GM21529 (cell line): Measurements from ENCODE around the gene DNASE1L2.

Experiments used
- ATAC-seq: cut with Tn5 transposase; IDR thresholded peaks from one replicate; pipeline ENCODE4 v1.9.1; 2021; ENCODE audit not compliant: unreplicated experiment

DNASE1L2 gene

DNA sequence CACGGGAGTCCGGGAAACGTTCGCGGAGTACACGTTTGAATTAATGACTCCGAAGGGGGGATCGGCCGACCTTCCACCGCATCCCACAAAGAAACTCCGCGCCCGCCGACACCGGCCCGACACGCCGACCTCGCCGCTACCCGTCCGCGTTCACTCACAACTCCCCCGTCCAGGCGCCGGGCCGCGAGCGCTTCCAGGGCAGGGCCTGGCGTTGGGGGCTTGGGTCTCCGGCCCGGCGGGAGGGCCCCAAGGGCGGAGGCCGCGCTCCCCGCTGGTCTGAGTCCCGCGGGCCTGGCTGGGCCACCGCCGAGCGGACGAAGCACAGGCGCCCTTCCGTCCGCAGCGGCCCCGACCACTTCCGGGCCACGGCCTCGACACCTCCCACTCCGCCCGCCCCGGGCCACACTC lies 31.3 kb downstream of the DNASE1L2 start:
- peak; percentile 51 for ATAC-seq

GRCh38 chr16:2267913-2268666 lies 31.8 kb downstream of the DNASE1L2 start, which contains the start of gene RNPS1:
Gene RNPS1, minus strand, starts transcription at chr16:2268126. Its CDS starts 3,483 bp downstream, at chr16:2264643.
- peak; percentile 79 for ATAC-seq

- ATAC-seq, result no peak
These were observed 33.8 kb downstream of the DNASE1L2 start for GRCh38 chr16:2270070-2270462.

DNA sequence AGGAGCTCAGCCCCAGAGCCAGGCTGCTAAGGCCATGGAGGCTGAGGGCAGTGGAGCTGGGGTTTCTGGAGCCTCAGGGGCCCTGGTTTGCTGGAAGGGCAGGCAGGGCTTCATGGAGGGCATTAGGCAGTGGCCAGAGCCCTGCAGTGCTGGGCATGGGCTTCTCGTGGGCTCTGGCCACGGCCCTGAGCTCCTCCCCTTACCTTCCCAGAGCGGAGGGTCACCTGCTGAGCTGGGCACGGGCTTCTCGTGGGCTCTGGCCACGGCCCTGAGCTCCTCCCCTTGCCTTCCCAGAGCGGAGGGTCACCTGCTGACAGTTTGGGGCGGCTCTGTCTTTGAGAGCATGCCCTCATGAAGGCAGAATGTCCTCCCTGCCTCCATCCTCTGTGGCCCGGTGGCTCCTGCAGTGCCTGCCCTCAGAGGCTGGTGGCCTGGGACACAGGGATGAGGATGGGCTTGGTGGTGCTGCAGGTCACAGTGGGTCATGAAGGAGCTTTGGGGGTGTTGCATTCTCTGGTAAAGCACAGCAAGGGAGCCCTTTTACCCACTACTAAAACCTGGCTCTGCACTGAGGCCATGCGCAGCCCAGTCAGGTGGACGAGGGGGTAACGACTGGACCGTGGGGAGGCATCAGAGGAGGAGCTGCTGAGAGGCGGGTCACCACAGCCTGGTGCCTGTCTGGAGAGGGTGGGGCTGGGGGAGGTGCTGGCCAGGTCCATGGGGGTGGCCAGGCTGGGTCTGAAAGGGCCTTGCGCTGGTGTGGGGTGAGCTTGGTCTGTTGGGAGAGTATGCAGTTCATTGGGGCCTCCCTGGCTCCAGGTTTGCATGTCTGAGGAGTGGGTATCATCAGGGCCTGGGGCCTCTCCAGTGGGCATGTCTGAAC lies 34.6 kb downstream of the DNASE1L2 start:
- no peak for ATAC-seq

DNA sequence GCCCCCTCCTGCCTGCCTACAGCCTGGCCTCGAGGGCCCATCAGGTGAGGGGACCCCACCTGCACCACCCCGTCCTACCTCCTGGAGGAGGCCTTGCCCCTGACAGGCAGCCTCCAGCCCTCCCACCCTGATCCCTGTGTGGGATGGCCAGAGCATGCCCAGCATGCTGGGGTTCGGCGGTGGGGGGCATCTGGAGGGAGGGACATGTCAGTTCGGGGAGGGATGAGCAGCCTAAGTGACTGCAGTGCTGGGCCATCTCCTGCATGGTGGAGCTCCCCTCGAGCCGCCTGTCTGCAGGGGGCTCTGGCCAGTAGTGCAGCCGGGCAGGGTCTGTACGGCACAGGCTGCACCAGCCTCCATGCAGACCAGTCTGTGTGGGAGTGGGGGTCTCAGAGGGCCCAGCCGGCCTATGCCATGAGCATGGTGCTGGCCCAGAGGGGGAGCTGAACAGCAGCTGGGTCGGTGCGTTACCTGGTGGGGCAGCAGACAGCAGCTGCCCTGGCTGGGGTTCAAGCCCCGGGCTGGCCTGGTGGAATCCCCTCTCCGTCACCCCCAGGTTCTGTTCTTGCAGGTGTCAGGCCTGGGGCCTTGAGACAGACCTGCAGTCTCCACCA lies 35.7 kb downstream of the DNASE1L2 start:
- ATAC-seq, result no peak

GRCh38 chr16:2273484-2273883 lies 37.2 kb downstream of the DNASE1L2 start:
- no peak for ATAC-seq

- no peak for ATAC-seq
These were observed 37.7 kb downstream of the DNASE1L2 start for GRCh38 chr16:2273931-2274330.

DNA sequence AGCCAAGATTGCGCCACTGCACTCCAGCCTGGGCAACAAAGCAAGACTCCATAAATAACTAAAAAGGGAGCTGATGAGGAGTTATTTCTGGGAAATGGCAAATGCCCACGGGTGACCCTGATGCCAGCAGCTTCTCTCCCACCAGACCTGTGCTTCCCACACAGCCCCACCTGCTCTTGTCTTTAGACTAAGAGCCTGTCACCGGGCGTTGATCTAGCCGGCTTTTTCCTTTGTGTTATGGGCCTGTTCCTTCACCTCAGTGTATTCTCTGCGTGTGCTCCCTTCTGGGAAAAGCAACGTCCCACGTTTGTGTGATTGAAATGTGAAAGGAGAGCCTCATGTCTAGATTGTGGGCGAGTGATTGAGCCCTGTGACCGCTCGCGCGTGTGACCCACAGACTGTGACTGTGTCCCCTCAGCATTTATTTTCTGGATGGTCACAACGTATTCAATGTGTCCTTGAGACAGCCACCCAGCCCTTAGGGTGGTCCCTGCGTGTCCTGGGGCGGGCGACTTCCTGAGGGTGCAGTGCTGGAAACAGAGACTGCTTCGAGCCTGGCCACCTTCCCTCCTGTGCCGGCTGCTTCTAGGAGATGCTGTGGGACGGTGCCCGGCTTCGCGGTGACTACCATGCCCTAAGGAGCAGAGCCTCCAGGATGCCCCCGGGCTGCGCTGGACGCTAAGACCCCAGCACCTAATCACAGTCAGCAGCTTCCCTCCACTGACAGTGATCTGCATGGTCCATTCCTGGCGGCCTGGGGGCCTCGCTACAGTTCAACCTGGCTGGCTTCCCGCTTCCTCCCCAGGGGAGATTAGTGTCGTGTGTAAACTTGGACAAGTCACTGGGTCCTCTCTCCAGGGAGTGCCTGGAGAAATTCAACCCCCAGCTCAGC lies 39.5 kb downstream of the DNASE1L2 start:
- no peak for ATAC-seq

- ATAC-seq, result no peak
These were observed 40.3 kb downstream of the DNASE1L2 start for GRCh38 chr16:2276368-2277195.

GRCh38 chr16:2277466-2278271 lies 41.4 kb downstream of the DNASE1L2 start:
- no peak for ATAC-seq

- ATAC-seq, result no peak
These were observed 42.0 kb downstream of the DNASE1L2 start for GRCh38 chr16:2278272-2278608.

DNA sequence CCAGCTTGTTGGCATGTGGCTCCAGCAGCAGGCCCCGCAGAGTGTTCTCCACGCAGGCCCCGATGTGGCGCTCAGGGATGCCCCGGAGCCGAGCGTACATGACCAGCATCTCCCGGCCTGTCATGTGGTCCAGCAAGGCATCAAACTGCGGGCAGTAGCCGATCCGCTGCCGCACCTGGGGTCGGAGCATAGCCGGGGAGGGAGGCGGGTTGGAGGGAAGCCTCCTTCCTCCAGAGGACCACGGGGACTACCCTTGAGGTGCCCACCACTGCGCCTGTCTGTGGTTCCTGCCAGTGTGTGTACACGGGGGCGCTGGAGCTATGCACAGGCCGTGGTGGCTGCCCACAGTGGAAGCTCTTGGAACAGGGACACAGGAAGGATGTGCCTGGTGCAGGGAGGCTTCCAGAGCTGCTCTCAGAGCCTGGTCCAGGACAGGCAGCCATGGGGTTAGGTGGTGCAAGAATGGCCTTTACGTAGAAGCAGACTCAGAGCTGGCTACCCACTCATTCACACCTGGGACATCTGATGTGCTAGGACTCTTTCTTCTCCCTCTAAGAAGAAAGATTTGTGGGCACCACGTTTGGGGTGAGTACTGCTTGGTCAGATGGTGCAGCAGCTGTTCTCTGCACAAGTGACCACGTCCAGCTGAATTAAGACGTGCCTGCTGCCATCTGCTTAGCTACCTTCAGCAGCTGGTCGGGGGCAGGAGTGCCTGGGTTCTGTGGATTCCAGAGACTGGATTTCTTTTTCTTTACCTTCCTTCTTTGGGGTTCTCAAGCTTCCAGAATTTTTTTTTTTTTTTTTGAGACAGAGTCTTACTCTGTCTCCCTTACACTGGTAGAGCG lies 42.9 kb downstream of the DNASE1L2 start:
- no peak for ATAC-seq

GRCh38 chr16:2280461-2280860 lies 44.2 kb downstream of the DNASE1L2 start:
- ATAC-seq, result no peak

GRCh38 chr16:2280981-2281542 lies 44.8 kb downstream of the DNASE1L2 start:
- ATAC-seq, result no peak

DNA sequence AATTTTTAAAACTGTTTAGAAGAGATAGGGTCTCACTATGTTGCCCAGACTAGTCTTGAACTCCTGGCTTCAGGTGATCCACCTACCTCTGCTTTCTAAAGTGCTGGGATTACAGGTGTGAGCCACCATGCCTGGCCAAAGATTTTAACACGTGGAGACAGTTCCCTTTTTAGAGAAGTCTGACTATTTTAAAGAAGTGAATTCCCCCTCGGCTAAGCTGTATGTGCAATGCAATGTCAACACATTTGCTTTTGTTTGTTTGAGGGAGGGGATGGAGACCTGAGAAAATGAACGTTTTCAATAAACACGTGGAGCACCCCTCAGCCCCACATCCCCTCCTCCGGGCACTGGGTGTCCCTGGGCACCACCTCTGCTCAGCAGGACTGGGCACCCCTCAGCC lies 46.0 kb downstream of the DNASE1L2 start:
- ATAC-seq, result no peak

DNA sequence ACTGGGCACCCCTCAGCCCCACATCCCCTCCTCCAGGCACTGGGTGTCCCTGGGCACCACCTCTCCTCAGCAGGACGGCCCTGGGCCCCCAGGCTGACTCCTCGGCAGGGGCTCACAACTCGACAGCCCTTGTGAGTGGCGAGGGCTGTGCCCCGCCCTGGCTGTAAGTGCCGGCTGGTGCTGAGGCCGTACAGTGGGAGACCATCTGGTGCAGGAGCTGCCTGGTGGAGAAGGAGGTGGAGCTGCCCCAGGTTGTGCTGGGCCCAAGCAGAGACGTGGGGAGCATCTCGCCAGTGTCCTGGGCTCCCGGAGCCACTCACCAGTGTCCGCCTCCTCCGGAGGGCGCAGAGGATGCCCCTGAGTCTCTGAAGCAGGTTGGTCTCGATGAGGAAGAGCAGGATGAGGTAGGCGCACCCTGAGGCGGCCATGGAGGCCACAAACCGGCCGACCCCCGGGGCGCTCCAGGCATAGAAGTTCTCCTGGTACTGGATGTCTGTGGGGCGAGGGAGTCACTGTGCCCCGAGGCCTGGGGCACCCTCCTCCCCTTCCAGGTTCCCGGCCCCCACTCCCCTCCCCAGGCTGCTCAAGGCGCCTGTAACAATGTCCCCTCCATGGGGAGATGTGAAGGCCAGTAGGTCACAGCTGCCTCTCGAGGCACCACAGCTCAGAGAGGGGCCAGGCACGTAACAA lies 46.8 kb downstream of the DNASE1L2 start:
- no peak for ATAC-seq
